T-cell (primary cell): Measurements from ENCODE around the gene DRC1. TPM values are rescaled to one million over a fixed set of nuclear protein-coding genes. Genes with fewer than 3 reads are reported as not detected.

Experiments
- ATAC-seq, 4 experiments: fragments of 200-7000 bp in 3 of 4; fragments of 150-1000 bp in 1 of 4; cut with Tn5 transposase; replicated peaks in 1 of 4; 1 replicate in 3 of 4; 2 replicates in 1 of 4; pipeline ENCODE4 v1.10.0; 2021; ENCODE audit warnings: moderate library complexity in 3 of 4, mild to moderate bottlenecking in 2 of 4, moderate number of reproducible peaks in 1 of 4
- CTCF ChIA-PET, 2 donors: fragments of 300-600 bp; sonication (Branson Sonifier 250); formaldehyde crosslinking; loops; one replicate each; lab custom pipeline; 2022; ENCODE audit warnings: antibody characterized with exemption in 2 of 2; lab: Charles Lee
- POLR2A ChIA-PET, 2 donors: fragments of 300-600 bp; sonication (Branson Sonifier 250); formaldehyde crosslinking; loops; one replicate each; lab custom pipeline; 2022; ENCODE audit warnings: antibody characterized with exemption in 2 of 2; lab: Charles Lee
- DNase-seq, 35 experiments: peaks; one replicate each; pipeline versions ENCODE4 v3.0.0 to v3.0.0-alpha.2; 2013 to 2023
- H3K27ac ChIP-seq: one replicate; pipeline ENCODE4 v1.5.1; 2013; ENCODE audit warnings: low read length
- H3K27me3 ChIP-seq, 2 experiments: replicated peaks in 1 of 2; 1 replicate in 1 of 2; 2 replicates in 1 of 2; pipeline versions ENCODE4 v1.6.1 to v1.7.0; 2013; ENCODE audit warnings: low read length in 1 of 2, mixed read lengths in 1 of 2; ENCODE audit not compliant: control insufficient read depth in 2 of 2, insufficient read depth in 2 of 2; ENCODE audit errors: extremely low read depth in 1 of 2
- H3K36me3 ChIP-seq, 2 donors: 1 replicate in 1 of 2; 2 replicates in 1 of 2; pipeline versions ENCODE4 v1.6.1 to v1.7.0; 2013; ENCODE audit warnings: low read length in 1 of 2; ENCODE audit not compliant: control insufficient read depth in 2 of 2, insufficient read depth in 1 of 2; ENCODE audit errors: extremely low read depth in 1 of 2
- H3K4me1 ChIP-seq, 2 experiments: 1 replicate in 1 of 2; 2 replicates in 1 of 2; pipeline versions ENCODE4 v1.6.1 to v1.7.0; 2013; ENCODE audit warnings: low read length in 2 of 2, mixed read lengths in 1 of 2; ENCODE audit not compliant: insufficient read depth in 2 of 2, control insufficient read depth in 1 of 2; ENCODE audit errors: extremely low read depth in 1 of 2
- H3K4me3 ChIP-seq, 2 donors: 1 replicate in 1 of 2; 2 replicates in 1 of 2; pipeline versions ENCODE4 v1.5.1 to v1.7.0; 2013; ENCODE audit warnings: mild to moderate bottlenecking in 2 of 2, low read length in 1 of 2, moderate library complexity in 1 of 2; ENCODE audit not compliant: control insufficient read depth in 1 of 2; ENCODE audit errors: extremely low read depth in 1 of 2
- H3K9me3 ChIP-seq: 2 replicates; pipeline ENCODE4 v1.7.0; 2013
- H3K27ac Mint-ChIP-seq, 2 donors: one replicate each; pipeline ENCODE4 v1.8.0; 2020 to 2021; ENCODE audit warnings: mild to moderate bottlenecking in 2 of 2, mixed read lengths in 2 of 2
- H3K27me3 Mint-ChIP-seq, 2 donors: one replicate each; pipeline ENCODE4 v1.8.0; 2021 to 2022; ENCODE audit warnings: mixed read lengths in 2 of 2
- H3K36me3 Mint-ChIP-seq: one replicate; pipeline ENCODE4 v1.8.0; 2021; ENCODE audit warnings: mixed read lengths
- H3K4me1 Mint-ChIP-seq, 3 donors: one replicate each; pipeline ENCODE4 v1.8.0; 2020 to 2022; ENCODE audit warnings: mixed read lengths in 3 of 3, mild to moderate bottlenecking in 1 of 3
- H3K4me3 Mint-ChIP-seq, 3 donors: one replicate each; pipeline ENCODE4 v1.8.0; 2020 to 2022; ENCODE audit warnings: mild to moderate bottlenecking in 3 of 3, mixed read lengths in 3 of 3, moderate library complexity in 3 of 3
- H3K9me3 Mint-ChIP-seq, 3 donors: one replicate each; pipeline ENCODE4 v1.8.0; 2020 to 2022; ENCODE audit warnings: mixed read lengths in 3 of 3
- WGBS: methylation state at CpG from one replicate; pipeline ENCODE4 v1.1.5; 2013; ENCODE audit warnings: missing lambda C conversion rate; ENCODE audit not compliant: insufficient coverage; 5-methylcytosine and 5-hydroxymethylcytosine counted together
- total RNA-seq, 35 experiments: library from RNA in 6 of 35; stranded (reverse) in 6 of 35; fragments of 120-200 nt in 1 of 35; gene quantifications; one replicate each; pipeline versions ENCODE4 v1.2.1 to v1.2.4 and lab custom pipeline; 2013 to 2026

DRC1 gene
- total RNA-seq, 5 donors from 2014 or later (not counting 1 experiment from before 2014, with no cell fraction given) = not detected

DNA sequence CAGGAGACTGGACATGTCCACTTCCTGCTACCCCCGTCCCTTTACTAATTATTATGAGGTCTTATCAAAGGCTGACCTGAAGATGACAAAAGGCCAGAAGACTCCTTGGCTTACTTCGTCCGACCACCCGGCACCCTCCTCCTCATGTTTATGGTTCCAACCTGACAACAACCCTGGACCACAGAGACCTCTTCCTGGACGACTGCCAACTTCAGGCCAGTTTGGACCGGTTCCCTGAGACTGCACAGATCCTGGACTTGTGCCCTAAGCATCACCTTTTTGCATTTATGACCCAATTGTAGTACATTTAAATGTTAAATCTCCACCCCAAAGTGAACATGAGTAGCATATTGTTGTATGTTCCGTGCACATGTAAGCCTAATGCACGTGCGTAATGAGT lies 5.8 kb downstream of the DRC1 start:
- Histone ChIP-seq H3K27me3 (peaks cover 0 to 8% of the 10 kb centered on the region in 2 experiments), H3K27ac (no peak overlapping the region), H3K4me3 (no peak overlapping the region), H3K4me1 (no peaks in the 10 kb centered on the region), H3K36me3 (no peaks in the 10 kb centered on the region), H3K9me3 (no peaks in the 10 kb centered on the region)
- H3K9me3 Mint-ChIP-seq = no peaks in the 10 kb centered on the region
- CTCF ChIA-PET = no interaction called here
- 75% methylated on average over 7 of the region's 9 CpGs for WGBS
- DNase-seq (no peak), ATAC-seq (no peak)
- peaks cover 14 to 17% of the 10 kb centered on the region in 2 donors for H3K27me3 Mint-ChIP-seq
- peaks cover 7 to 9% (median 9%) of the 10 kb centered on the region in 3 donors for H3K4me1 Mint-ChIP-seq
- no peak overlapping the region for H3K27ac Mint-ChIP-seq
- POLR2A ChIA-PET = no interaction called here
- H3K36me3 Mint-ChIP-seq = no peaks in the 10 kb centered on the region
- no peak overlapping the region for H3K4me3 Mint-ChIP-seq

DNA sequence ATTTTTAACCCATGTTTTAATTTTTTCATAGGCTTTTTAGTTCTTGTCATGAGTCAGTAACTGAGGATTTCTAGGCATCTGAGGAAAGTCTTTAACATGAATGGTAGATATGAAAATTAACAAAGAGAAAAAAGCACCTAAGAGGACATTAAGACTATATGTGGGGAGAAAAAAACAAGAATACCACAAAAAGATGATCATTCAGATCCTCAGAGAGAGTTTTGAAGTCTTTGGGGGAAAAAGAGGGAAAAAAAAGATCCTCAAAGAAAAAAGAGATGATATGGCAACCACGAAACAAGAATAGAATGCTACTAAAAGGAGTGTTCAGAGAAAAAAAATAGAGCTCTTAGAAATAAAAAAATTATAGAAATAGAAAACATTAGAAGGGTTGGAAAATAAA lies 8.1 kb downstream of the DRC1 start:
- WGBS = no CpG with 5 or more reads among the region's 1 CpG
- POLR2A ChIA-PET = no interaction called here

DNA sequence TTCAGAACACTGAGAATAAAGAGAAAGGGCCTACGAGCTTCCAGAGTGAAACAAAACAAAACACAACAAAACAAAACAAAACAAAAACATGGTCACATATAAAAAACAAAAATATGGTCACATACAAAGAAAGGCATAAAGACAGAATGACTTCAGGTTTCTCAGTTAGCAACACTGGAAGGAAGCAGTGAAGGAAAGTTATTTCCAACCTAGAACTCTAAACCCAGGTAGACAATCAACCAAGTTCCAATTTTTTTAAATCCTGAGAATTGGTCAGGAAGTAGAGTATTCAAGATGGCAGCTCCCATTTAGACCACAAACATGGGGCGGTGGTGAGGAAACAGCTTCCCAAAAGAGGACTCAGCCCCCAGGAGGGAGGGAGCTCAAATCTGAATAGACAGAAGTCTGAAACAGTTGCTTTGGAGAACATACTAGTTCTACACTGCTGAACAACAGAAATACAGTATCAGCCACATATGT lies 9.1 kb downstream of the DRC1 start:
- Histone ChIP-seq H3K9me3 (no peaks in the 10 kb centered on the region), H3K4me3 (no peak overlapping the region), H3K36me3 (no peaks in the 10 kb centered on the region), H3K4me1 (no peaks in the 10 kb centered on the region), H3K27me3 (peaks cover 0 to 6% of the 10 kb centered on the region in 2 experiments), H3K27ac (no peak overlapping the region)
- no peaks in the 10 kb centered on the region for H3K9me3 Mint-ChIP-seq
- no CpG with 5 or more reads among the region's 2 CpGs for WGBS
- ChIA-PET CTCF (no interaction called here), POLR2A (no interaction called here)
- H3K36me3 Mint-ChIP-seq = no peaks in the 10 kb centered on the region
- ATAC-seq (no peak), DNase-seq (no peak)
- H3K27ac Mint-ChIP-seq = no peak overlapping the region
- H3K4me3 Mint-ChIP-seq = no peak overlapping the region
- H3K27me3 Mint-ChIP-seq = peaks cover 14% of the 10 kb centered on the region in 2 donors
- H3K4me1 Mint-ChIP-seq = peaks cover 7 to 9% (median 9%) of the 10 kb centered on the region in 3 donors

More for the DNA sequence above, 8.1 kb downstream of the DRC1 start:
- H3K27ac Mint-ChIP-seq = no peak overlapping the region
- H3K4me3 ChIP-seq = no peak overlapping the region
- H3K9me3 Mint-ChIP-seq = no peaks in the 10 kb centered on the region
- H3K27me3 ChIP-seq = peaks cover 0 to 6% of the 10 kb centered on the region in 2 experiments
- H3K27ac ChIP-seq = no peak overlapping the region
- CTCF ChIA-PET = no interaction called here
- H3K4me3 Mint-ChIP-seq = no peak overlapping the region
- H3K4me1 Mint-ChIP-seq = peaks cover 7 to 9% (median 9%) of the 10 kb centered on the region in 3 donors
- H3K36me3 Mint-ChIP-seq = no peaks in the 10 kb centered on the region
- H3K9me3 ChIP-seq = no peaks in the 10 kb centered on the region
- DNase-seq = no peak
- H3K4me1 ChIP-seq = no peaks in the 10 kb centered on the region
- H3K27me3 Mint-ChIP-seq = peaks cover 14% of the 10 kb centered on the region in 2 donors
- ATAC-seq = no peak
- H3K36me3 ChIP-seq = no peaks in the 10 kb centered on the region

DNA sequence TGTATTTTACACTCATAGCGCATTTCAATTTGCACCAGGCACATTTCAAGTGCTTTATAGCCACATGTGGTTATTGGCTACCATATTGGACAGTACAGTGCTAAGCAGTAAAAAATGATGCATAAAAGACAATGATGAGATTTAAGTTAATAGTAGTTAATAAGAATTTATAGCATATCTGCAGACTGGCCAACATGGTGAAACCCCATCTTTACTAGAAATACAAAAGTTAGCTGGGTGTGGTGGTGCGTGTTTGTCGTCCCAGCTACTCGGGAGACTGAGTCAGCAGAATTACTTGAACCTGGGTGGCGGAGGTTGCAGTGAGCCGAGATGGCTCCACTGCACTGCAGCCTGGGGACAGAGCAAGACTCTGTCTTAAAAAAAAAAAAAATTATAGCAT lies 9.7 kb downstream of the DRC1 start:
- no peak overlapping the region for H3K4me3 ChIP-seq
- H3K4me1 Mint-ChIP-seq = peaks cover 7 to 9% (median 9%) of the 10 kb centered on the region in 3 donors
- no peaks in the 10 kb centered on the region for H3K36me3 ChIP-seq
- H3K4me1 ChIP-seq = no peaks in the 10 kb centered on the region
- 93% methylated on average over 3 of the region's 6 CpGs for WGBS
- ATAC-seq = no peak
- no peaks in the 10 kb centered on the region for H3K9me3 Mint-ChIP-seq
- ChIA-PET CTCF (no interaction called here), POLR2A (no interaction called here)
- H3K27me3 ChIP-seq = peaks cover 0 to 6% of the 10 kb centered on the region in 2 experiments
- H3K4me3 Mint-ChIP-seq = peak overlapping the region in 2 of 3 donors; percentile 66 to 69
- H3K9me3 ChIP-seq = no peaks in the 10 kb centered on the region
- no peak for DNase-seq
- no peak overlapping the region for H3K27ac ChIP-seq
- H3K27me3 Mint-ChIP-seq = peaks cover 14% of the 10 kb centered on the region in 2 donors
- H3K36me3 Mint-ChIP-seq = no peaks in the 10 kb centered on the region
- H3K27ac Mint-ChIP-seq = no peak overlapping the region

DNA sequence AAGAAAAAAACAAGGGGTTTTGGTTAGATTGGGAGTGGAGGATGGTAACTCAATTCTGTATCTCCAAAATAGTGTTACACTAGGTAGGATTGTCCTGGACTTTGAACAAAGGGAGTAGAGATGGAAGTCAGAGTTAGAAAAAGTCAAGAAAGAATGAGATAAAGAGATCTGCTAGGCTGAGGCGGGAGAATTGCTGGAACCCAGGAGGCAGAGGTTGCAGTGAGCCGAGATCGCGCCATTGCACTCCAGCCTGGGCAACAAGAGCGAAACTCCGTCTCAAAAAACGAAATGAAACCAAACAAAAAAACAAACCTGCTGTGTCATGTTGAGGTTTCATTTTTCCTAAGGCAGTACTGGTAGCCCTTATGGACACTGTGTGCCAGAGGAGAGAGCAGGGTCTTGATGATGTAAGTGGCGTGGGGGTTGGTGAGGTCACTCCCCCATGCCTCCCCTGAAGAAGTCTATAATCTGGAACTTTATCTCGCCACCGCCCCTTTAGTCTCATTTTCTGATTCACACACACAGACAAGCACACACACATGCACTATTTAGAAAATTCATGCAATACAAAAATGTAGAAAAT lies 10.5 kb downstream of the DRC1 start:
- no peak for DNase-seq
- ATAC-seq = peak in 1 of 4 experiments; percentile 9
- Mint-ChIP-seq H3K4me1 (peaks cover 7 to 9% (median 9%) of the 10 kb centered on the region in 3 donors), H3K9me3 (no peaks in the 10 kb centered on the region), H3K27ac (peak overlapping the region in 1 of 2 donors; percentile 2), H3K4me3 (peak overlapping the region; percentile 59 to 69 (median 66)), H3K27me3 (peaks cover 10 to 14% of the 10 kb centered on the region in 2 donors), H3K36me3 (no peaks in the 10 kb centered on the region)
- Histone ChIP-seq H3K27ac (no peak overlapping the region), H3K9me3 (no peaks in the 10 kb centered on the region), H3K36me3 (no peaks in the 10 kb centered on the region), H3K27me3 (peaks cover 0 to 3% of the 10 kb centered on the region in 2 experiments), H3K4me3 (peak overlapping the region in 1 of 2 donors; percentile 13), H3K4me1 (no peaks in the 10 kb centered on the region)
- CTCF ChIA-PET = no interaction called here
- POLR2A ChIA-PET = no interaction called here
- 73% methylated on average over 4 of the region's 10 CpGs for WGBS

DNA sequence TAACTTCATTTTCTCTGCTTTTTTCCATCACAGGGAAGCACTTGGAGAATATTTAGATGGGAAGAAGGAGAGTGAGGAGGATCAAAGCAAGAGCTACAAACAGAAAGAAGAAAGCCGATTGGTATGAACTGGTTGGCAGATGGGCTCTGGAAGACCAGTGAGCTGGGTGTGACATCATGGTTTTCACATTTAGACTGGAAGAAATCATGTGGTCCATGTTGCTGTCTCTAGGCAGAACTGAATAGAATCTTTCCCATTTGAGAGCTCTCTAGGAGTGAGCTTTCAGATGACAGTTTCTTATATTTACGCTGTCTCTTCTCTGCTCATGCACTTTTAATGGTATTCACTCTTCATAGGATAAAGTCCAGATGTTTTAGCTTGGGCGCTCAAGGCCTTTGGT lies 12.6 kb downstream of the DRC1 start:
- POLR2A ChIA-PET = no interaction called here

More for the DNA sequence above, 12.6 kb downstream of the DRC1 start:
- H3K9me3 ChIP-seq = no peaks in the 10 kb centered on the region
- no peak overlapping the region for H3K27ac ChIP-seq
- CTCF ChIA-PET = no interaction called here
- no peak for DNase-seq
- no peak overlapping the region for H3K4me3 ChIP-seq
- peaks cover 0 to 4% of the 10 kb centered on the region in 2 experiments for H3K27me3 ChIP-seq
- 100% methylated on average over 3 of the region's 3 CpGs for WGBS
- H3K36me3 Mint-ChIP-seq = no peaks in the 10 kb centered on the region
- peaks cover 0 to 4% of the 10 kb centered on the region in 2 donors for H3K27me3 Mint-ChIP-seq
- no peak overlapping the region for H3K4me3 Mint-ChIP-seq
- no peaks in the 10 kb centered on the region for H3K36me3 ChIP-seq
- H3K4me1 Mint-ChIP-seq = peaks cover 7 to 9% (median 9%) of the 10 kb centered on the region in 3 donors
- no peaks in the 10 kb centered on the region for H3K9me3 Mint-ChIP-seq
- H3K4me1 ChIP-seq = no peaks in the 10 kb centered on the region
- no peak for ATAC-seq
- H3K27ac Mint-ChIP-seq = no peak overlapping the region
